Choroid plexus epithelial cell (primary cell): ENCODE data around the gene EFR3B.
"Not testable (repeated sequence)": the region's sequence is repeated elsewhere in the genome, so short reads cannot be mapped to it uniquely, and the experiment has no call there.

Experiments used
- DNase-seq: peaks from one replicate; pipeline ENCODE4 v3.0.0-alpha.2; 2010; ENCODE audit warnings: low read depth
- H3K4me3 ChIP-seq: 2 replicates; pipeline ENCODE4 v1.5.1; 2011; ENCODE audit warnings: low read depth, mild to moderate bottlenecking, control low read depth, low read length, moderate library complexity
- CTCF ChIP-seq: conservative IDR thresholded peaks from 2 replicates; pipeline ENCODE4 v1.5.1; 2011; ENCODE audit warnings: low read depth, mild to moderate bottlenecking, control low read depth, inconsistent platforms, low read length, moderate library complexity

Gene EFR3B

DNA sequence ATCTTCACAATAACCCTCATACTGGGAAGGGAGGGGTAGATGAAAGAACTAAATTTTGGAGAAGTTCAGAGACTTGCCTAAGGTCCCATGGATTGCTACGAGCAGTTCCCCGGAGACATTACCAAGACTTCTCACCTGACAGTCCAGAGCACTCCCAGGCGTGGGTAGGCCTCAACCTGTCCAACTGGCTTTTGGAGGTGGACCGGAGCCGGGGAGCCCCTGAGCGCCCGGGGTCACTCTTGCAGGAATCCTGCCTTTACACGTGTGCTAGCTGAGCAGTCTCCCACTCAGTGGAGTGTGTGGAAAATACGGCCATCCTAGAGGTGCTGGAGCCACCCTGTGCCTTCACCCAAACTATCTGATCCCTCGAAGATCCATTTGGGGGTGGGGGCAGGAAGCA, 118.5 kb downstream of the EFR3B start:
- no peak for TF ChIP-seq CTCF
- no peak for DNase-seq
- H3K4me3 ChIP-seq: no peak overlapping the region

DNA sequence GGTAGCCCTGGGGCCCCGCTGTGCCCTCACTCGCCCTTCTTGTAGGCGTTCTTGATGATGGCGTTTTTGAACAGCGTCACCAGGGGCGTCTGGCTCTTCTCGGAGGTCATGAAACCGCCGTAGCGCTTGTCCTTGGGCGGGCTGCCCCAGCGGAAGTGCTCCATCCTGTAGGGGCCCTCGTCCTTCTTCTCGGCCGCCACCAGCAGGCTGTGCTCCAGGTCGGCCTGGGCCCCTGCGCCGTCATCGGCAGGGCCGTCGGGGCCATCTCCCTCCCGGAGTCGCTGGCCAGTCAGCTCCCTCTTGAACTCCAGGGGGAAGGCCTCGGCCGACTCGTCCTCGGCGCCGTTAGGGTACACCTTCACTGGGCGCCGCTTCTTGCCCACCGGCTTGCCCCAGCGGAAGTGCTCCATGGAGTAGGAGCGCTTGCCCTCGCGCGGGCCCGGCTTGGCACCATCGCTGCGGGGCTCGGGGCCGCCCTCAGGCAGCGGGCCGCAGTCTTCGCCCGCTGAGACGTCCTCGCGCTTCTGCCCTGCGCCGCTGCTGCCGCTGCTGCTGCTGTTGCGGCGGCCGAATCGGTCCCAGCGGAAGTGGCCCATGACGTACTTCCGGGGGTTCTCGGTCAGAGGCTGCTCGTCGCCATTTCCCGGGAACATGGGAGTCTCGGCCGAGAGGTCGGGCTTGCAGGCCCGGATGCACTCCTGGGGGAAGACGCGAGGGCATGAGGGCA, 119.3 kb downstream of the EFR3B start:
- no peak for TF ChIP-seq CTCF
- peak; percentile 34 for DNase-seq
- peak overlapping the region; percentile 47 for H3K4me3 ChIP-seq

DNA sequence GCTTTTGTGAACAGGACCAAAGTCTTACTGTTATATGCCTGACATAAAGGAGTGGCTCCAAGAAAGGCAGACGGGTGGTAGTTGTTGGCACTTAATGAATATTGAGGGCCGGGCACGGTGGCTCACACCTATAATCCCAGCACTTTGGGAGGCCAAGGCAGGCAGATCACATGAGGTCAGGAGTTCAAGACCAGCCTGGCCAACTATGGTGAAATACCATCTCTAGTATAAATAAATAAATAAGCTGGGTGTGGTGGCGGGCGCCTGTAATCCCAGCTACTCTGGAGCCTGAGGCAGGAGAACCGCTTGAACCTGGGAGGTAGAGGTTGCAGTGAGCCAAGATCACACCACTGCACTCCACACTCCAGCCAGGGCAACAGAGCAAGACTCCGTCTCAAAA, 120.2 kb downstream of the EFR3B start:
- not testable (repeated sequence) for DNase-seq, H3K4me3 ChIP-seq

DNA sequence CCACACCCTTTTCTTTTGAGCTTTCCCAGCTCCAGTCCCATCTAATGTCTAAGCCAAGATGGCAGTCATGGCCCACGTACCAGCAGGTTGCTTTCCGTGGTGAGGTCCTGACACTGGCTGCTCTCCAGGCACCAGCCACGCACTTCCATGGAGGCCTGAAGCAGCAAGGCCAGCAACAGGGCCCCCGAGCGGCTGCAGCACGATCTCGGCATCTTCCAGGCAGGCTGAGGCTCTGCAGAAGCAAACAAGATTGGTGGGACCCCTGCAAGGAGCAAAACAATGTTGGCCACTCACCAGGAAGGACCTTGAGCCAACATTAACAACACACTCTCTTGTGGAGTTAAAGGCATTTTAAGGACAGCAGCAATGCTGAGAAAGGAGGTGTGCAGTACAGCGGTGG, 122.7 kb downstream of the EFR3B start:
- no peak for TF ChIP-seq CTCF
- DNase-seq: peak; percentile 15
- H3K4me3 ChIP-seq: no peak overlapping the region

DNA sequence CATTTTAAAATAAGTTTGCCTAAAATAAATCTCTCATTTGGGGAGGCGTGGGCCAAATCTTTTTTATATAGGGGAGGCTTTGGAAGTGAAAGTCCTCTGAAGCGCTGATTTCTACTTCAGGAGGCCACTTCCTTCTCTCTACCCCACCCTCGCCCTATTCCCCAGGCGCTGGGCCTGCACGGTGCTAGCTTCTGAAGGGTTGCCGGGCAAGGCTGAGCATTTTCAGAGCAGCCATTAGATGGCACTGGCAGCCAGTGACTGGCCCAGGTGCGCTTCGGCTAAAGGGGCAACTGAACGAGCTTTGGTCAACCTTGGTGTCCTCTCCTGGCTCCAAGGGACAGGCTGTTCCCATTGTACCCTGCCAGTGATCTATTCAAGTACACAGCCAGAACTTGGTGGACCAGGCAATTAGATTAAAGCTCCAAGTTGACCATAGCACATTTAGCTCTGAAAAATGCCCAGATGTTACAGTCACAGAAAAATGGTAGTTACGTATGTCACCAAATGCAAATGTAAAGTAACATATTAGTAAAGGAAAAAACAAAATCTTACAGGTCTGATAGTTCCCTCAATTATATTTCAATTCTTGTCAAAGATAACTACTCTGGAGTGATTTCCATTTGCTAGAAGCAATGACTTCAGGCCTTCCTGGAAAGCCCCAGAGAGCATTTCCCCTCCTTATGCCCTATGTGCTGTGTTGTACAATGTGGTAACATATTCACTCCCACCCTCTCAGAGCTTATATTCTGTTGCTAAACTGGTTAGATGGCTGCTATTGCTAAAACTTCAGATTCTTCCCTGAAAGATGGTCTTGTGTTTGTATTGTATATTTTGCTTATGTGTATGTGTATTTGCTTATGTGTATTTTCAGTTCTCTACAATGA, 124.4 kb downstream of the EFR3B start:
- H3K4me3 ChIP-seq: no peak overlapping the region
- no peak for TF ChIP-seq CTCF
- no peak for DNase-seq

DNA sequence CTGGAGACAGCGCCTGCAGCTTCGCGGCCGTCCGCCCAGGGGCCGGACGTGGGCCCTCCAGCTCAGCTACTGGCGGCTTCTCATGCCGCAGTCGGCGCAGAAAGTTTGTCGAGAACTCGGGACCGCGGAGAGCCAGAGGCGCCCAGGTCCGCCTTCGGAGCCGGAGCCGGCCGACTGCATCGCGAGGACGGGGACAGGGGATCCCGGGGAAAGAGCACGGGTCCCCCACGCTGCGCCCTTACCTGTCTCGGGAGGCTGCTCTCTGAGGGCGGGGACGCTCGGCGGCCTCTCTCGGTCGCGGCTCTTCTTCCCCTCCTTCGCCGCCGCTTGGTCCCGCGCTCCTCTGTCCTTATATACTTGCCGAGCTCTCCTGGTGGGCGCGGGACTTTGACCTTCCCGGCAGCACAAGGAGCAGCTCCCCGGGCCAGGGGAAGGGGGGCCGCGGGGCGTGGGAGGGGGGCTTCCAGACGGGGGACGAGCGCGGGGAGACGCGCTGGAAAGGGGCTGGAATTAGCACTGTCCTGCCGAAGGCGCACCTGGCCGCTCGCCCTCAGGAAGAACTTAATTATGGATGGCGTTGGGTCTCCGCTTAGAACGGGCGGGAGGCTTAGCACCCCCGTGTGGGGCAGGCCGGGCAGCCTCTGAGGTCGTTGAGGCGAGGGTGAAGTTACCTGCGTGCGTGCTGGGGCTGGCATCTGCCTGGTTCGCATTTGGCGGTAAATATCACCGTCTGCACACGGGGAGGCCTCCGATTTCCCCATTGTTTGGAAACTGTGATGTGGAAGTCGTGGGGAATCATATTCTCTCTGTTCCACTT, 126.6 kb downstream of the EFR3B start, which contains the start of gene POMC:
POMC (minus strand) TSS at position 325 of the 817 bp plus-strand sequence. CDS start 3,808 bp downstream, outside the sequence.
- peak; percentile 29 for DNase-seq
- TF ChIP-seq CTCF: no peak
- peak within 1 kb of the TSS; percentile 39 for H3K4me3 ChIP-seq

DNA sequence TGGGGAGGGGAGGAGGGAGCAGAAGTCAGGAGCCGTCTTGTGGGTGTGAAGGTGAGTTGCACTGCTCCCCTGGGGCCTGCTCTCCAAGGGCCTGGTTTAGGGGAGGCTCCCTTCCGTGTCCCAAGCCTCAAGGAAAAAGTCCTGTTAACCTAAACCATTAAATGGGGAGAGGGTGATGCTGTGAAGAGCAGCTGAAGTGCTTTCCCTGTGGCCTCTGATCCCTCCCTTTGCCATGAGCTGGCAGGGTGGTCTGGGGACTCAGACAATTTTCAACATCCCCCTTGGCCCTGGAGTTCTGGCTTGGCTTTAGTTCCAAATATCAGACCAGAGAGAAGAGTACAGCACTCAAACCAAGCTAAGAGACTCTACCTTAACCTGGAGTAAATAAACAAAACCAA, 127.2 kb downstream of the EFR3B start:
- no peak for DNase-seq
- H3K4me3 ChIP-seq: no peak overlapping the region
- no peak for TF ChIP-seq CTCF
